ENCODE data around the gene TMC7.

GRCh38 chr16:19011169-19011731, 27.5 kb downstream of the TMC7 start:
- TF ChIP-seq, protein P1, sequence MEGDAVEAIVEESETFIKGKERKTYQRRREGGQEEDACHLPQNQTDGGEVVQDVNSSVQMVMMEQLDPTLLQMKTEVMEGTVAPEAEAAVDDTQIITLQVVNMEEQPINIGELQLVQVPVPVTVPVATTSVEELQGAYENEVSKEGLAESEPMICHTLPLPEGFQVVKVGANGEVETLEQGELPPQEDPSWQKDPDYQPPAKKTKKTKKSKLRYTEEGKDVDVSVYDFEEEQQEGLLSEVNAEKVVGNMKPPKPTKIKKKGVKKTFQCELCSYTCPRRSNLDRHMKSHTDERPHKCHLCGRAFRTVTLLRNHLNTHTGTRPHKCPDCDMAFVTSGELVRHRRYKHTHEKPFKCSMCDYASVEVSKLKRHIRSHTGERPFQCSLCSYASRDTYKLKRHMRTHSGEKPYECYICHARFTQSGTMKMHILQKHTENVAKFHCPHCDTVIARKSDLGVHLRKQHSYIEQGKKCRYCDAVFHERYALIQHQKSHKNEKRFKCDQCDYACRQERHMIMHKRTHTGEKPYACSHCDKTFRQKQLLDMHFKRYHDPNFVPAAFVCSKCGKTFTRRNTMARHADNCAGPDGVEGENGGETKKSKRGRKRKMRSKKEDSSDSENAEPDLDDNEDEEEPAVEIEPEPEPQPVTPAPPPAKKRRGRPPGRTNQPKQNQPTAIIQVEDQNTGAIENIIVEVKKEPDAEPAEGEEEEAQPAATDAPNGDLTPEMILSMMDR (IDR thresholded peaks at IDR 0.05 in 2 of 3, conservative IDR thresholded peaks at IDR 0.05 in 1 of 3; ENCODE audit: borderline replicate concordance in 1 of 3, insufficient read depth in 1 of 3, low read depth in 2 of 3, low read length in 2 of 3): 0 out of 6 replicates have a peak, but pooled peaks of 1 of the 3 experiments have one; percentile 22
- TF ChIP-seq POLR2A (IDR thresholded peaks at IDR 0.05; ENCODE audit: borderline replicate concordance, extremely low read depth, insufficient read depth, insufficient read length) (no peak), POLR2AphosphoS5 (IDR thresholded peaks at IDR 0.05; ENCODE audit: low read depth, low read length) (no peak), EZH2 (IDR thresholded peaks at IDR 0.05) (no peak), SRF (IDR thresholded peaks at IDR 0.05; ENCODE audit: low read depth) (no peak), MAX (IDR thresholded peaks at IDR 0.05) (no peak), EGR1 (IDR thresholded peaks at IDR 0.05; ENCODE audit: low read depth) (no peak), EZH2phosphoT487 (IDR thresholded peaks at IDR 0.05; ENCODE audit: borderline replicate concordance) (no peak), FOSL1 (IDR thresholded peaks at IDR 0.05; ENCODE audit: low read depth) (no peak), ZNF274 (IDR thresholded peaks at IDR 0.05; ENCODE audit: low read depth, low read length) (no peak), CEBPB (IDR thresholded peaks at IDR 0.05; ENCODE audit: low read depth) (no peak)
- TF ChIP-seq, protein P2, sequence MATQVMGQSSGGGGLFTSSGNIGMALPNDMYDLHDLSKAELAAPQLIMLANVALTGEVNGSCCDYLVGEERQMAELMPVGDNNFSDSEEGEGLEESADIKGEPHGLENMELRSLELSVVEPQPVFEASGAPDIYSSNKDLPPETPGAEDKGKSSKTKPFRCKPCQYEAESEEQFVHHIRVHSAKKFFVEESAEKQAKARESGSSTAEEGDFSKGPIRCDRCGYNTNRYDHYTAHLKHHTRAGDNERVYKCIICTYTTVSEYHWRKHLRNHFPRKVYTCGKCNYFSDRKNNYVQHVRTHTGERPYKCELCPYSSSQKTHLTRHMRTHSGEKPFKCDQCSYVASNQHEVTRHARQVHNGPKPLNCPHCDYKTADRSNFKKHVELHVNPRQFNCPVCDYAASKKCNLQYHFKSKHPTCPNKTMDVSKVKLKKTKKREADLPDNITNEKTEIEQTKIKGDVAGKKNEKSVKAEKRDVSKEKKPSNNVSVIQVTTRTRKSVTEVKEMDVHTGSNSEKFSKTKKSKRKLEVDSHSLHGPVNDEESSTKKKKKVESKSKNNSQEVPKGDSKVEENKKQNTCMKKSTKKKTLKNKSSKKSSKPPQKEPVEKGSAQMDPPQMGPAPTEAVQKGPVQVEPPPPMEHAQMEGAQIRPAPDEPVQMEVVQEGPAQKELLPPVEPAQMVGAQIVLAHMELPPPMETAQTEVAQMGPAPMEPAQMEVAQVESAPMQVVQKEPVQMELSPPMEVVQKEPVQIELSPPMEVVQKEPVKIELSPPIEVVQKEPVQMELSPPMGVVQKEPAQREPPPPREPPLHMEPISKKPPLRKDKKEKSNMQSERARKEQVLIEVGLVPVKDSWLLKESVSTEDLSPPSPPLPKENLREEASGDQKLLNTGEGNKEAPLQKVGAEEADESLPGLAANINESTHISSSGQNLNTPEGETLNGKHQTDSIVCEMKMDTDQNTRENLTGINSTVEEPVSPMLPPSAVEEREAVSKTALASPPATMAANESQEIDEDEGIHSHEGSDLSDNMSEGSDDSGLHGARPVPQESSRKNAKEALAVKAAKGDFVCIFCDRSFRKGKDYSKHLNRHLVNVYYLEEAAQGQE (IDR thresholded peaks at IDR 0.05; ENCODE audit: low read depth): no peak
